ENCODE data around the gene HDGF. TPM values are rescaled to one million over a fixed set of nuclear protein-coding genes. Genes with fewer than 3 reads are reported as not detected.

Gene HDGF
- 249 and 383 TPM in 2 replicates for total RNA-seq

GRCh38 chr1:156751451-156751756 lies at the start of gene HDGF:
TSS of gene HDGF (minus strand) at chr1:156751675. CDS start at chr1:156751429, 246 bp downstream.
- no peak for DNase-seq (ENCODE audit: low read depth)

- DNase-seq (ENCODE audit: low read depth) = peak; percentile 52
Observed at GRCh38 chr1:156797212-156797871, 45.9 kb upstream of the HDGF start.

GRCh38 chr1:156796340-156797097 lies 45.0 kb upstream of the HDGF start:
- no peak for DNase-seq (ENCODE audit: low read depth)

- peak; percentile 57 for DNase-seq (ENCODE audit: low read depth)
Observed at GRCh38 chr1:156795787-156796186, 44.3 kb upstream of the HDGF start.

- no peak for DNase-seq (ENCODE audit: low read depth)
Observed at GRCh38 chr1:156795374-156795733, 43.9 kb upstream of the HDGF start.

GRCh38 chr1:156794506-156795373 lies 43.3 kb upstream of the HDGF start:
- DNase-seq (ENCODE audit: low read depth) = no peak

GRCh38 chr1:156789621-156790318 lies 38.3 kb upstream of the HDGF start:
- no peak for DNase-seq (ENCODE audit: low read depth)

GRCh38 chr1:156788136-156788535 lies 36.7 kb upstream of the HDGF start:
- DNase-seq (ENCODE audit: low read depth) = no peak

GRCh38 chr1:156786640-156787039 lies 35.2 kb upstream of the HDGF start:
- DNase-seq (ENCODE audit: low read depth) = no peak

- DNase-seq (ENCODE audit: low read depth) = no peak
Observed at GRCh38 chr1:156785458-156785857, 34.0 kb upstream of the HDGF start.

- peak; percentile 72 for DNase-seq (ENCODE audit: low read depth)
Observed at GRCh38 chr1:156781585-156782186, 30.2 kb upstream of the HDGF start.

GRCh38 chr1:156777573-156777972 lies 26.1 kb upstream of the HDGF start:
- no peak for DNase-seq (ENCODE audit: low read depth)

- DNase-seq (ENCODE audit: low read depth) = no peak
Observed at GRCh38 chr1:156776942-156777341, 25.5 kb upstream of the HDGF start.

- no peak for DNase-seq (ENCODE audit: low read depth)
Observed at GRCh38 chr1:156775799-156776198, 24.3 kb upstream of the HDGF start.

GRCh38 chr1:156773607-156774006 lies 22.1 kb upstream of the HDGF start:
- no peak for DNase-seq (ENCODE audit: low read depth)

GRCh38 chr1:156772728-156773497 lies 21.4 kb upstream of the HDGF start:
- DNase-seq (ENCODE audit: low read depth) = no peak

- no peak for DNase-seq (ENCODE audit: low read depth)
Observed at GRCh38 chr1:156772222-156772621, 20.7 kb upstream of the HDGF start.

GRCh38 chr1:156768610-156769295 lies 17.3 kb upstream of the HDGF start:
- DNase-seq (ENCODE audit: low read depth) = no peak

GRCh38 chr1:156767879-156768604 lies 16.6 kb upstream of the HDGF start:
- no peak for DNase-seq (ENCODE audit: low read depth)

Measured in renal cortical epithelial cell (primary cell).